GM19395 (cell line): ENCODE results near the gene ZNF490.
"Not testable (repeated sequence)": the region's sequence is repeated elsewhere in the genome, so short reads cannot be mapped to it uniquely, and the experiment has no call there.

ENCODE experiments used
- ATAC-seq: cut with Tn5 transposase; IDR thresholded peaks from one replicate; pipeline ENCODE4 v1.9.1; 2021; ENCODE audit warnings: mild to moderate bottlenecking, moderate library complexity; ENCODE audit not compliant: unreplicated experiment

Gene ZNF490

GRCh38 chr19:12610540-12611360, at the start of gene ZNF490, which contains the start of gene ZNF791:
ZNF490 (minus strand) TSS chr19:12610813; CDS start chr19:12610680, 133 bp downstream.
ZNF791 (plus strand) TSS chr19:12610920; CDS start chr19:12611080, 160 bp downstream.
- peak; percentile 75 for ATAC-seq

DNA sequence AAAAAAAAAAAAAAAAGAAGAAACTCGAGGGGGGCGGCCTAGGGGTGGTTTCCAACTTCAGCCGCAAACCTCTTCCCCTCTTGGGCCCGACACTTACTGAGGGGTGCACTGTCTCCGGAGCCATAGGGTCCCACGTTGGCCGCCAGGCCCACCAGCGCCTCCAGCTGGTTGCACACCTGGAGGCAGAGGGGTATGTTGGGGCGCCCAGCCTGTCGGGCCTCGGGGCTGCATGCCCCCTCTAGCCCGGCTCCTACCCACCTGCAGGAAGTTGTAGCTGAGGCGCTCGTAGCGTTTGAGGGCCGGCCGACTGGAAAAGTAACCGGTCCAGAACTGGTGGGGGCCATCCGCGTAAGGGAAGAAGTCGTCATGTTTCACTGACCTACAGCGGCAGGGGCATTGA, 47.4 kb upstream of the ZNF490 start:
- ATAC-seq: no peak

DNA sequence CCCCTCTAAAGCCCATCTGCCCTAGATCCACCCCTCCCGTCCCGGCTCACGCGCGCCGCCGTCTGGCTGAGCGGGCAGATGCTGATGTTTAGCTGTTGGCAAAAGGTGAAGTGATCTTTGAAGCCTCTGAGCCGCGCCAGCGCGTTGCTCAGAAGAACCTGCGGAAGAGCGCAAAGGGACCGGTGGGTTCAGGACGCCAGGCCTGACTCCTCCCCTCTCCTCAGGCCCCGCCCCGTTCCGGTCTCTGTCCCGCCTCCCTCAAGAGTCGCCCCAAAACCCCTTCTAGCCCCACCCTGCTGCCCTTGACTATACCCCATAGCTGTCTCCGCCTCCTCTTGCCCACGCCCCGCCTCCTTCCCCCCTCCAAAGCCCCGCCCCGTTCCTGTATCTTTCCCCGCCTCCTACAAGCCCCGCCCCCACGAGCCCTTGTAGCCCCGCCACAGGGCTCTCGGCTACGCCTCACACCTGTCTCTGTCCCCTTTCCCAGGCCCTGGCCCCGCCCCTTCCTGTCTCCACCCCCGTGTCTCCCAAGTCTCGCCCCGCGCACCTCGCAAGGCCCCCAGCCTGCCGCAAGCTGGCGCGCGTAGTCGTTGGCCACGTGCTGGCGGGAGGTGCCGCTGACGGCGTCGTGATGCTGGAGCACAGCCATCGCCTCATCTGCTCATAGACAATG, 46.4 kb upstream of the ZNF490 start:
- no peak for ATAC-seq

GRCh38 chr19:12655546-12655945, 44.9 kb upstream of the ZNF490 start:
- no peak for ATAC-seq

DNA sequence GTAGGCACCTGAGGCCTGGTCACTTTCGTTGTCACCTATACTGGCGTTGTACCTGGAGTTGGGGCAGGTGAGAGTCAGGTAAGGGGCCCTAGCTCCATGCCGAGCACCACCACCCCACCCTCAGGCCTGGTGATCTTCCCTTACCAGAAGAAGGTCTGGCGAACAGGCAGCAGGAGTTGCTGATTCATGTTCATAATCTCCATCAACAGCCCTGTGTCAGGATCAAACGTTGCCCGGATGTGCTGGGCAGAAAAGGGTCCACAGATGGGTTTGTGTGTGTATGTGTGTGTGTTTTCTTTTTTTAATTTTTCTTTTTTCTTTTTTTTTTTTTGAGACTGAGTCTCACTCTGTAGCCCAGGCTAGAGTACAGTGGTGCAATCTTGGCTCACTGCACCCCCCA, 41.6 kb upstream of the ZNF490 start:
- ATAC-seq: no peak

DNA sequence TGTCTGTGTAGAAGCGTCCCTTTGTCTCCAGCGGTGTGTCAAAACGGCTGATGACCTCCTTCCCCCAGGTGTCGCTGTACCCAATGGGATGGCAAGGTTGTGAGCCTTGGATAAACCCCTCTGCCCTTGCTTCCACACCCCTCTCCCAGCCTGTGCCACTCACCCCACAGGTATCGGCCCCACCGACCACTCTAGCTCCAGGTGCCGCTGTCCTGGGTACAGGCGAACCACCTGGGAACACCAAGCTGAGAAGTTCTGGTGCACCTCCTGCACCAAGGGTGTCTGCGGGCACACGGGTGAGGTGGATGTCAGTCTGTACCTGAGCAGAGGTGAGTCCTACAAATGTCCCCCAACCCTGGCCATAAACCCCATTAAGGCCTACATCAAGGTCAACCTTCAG, 39.3 kb upstream of the ZNF490 start:
- ATAC-seq: no peak

DNA sequence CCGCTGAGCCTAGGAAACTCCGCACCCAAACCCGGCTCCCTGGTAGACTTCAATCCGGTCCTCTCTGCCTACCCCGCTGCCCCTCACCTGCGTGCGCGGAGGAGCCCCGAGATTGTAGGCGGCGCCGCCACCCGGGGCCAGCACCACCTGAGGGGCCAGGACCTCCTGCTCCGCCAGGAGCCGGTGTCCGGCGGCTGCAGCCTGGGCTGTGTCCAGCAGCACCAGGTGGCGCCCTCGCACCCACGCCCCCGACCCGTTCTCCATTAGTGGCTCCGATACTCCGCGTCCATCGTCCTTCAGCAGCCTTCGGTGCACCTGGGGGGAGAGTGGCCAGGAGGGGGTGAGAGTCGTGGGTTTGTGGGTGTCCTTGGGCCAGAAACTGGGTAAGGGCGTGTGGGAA, 37.5 kb upstream of the ZNF490 start:
- no peak for ATAC-seq

- no peak for ATAC-seq
Observed at GRCh38 chr19:12647490-12648071, 37.0 kb upstream of the ZNF490 start.

- no peak for ATAC-seq
Observed at GRCh38 chr19:12647047-12647446, 36.4 kb upstream of the ZNF490 start.

- ATAC-seq: no peak
Observed at GRCh38 chr19:12646551-12646950, 35.9 kb upstream of the ZNF490 start.

DNA sequence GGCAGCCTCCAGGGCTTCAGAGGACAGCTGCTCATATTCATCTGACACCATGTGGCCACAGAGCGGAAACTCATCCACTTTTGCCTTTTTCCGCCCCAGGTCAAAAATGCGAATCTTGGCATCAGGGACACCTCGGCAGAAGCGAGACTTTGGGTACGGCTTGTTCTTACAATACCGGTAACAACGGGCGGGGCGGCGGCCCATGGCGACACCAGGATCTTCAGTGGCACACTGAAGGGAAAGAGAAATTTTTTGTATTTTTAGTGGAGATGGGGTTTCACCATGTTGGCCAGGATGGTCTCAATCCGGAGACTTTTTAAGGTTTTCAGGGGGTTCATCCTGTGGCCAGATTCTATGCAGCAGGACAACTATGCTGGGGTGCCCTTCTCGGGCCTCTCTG, 33.1 kb upstream of the ZNF490 start:
- not testable (repeated sequence) for ATAC-seq

DNA sequence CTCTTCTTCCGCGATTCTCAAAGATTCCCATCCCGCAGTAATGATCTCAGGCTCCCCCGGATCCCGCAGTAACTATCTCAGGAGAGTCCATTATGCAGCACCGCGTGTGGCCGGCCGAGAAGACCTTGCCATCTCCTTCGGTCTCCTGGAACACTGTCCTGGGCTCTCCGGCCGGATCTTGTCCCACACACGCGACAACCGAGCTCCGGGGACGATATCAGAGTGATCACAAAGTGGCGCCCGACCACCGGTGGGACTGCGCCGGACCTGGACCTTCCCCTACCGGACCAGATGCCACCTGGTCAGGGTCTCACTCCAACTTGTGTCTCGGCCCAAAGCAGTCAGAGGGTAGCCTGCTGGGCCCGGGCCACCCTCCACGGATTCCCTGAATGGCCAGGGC, 31.9 kb upstream of the ZNF490 start:
- ATAC-seq: no peak

DNA sequence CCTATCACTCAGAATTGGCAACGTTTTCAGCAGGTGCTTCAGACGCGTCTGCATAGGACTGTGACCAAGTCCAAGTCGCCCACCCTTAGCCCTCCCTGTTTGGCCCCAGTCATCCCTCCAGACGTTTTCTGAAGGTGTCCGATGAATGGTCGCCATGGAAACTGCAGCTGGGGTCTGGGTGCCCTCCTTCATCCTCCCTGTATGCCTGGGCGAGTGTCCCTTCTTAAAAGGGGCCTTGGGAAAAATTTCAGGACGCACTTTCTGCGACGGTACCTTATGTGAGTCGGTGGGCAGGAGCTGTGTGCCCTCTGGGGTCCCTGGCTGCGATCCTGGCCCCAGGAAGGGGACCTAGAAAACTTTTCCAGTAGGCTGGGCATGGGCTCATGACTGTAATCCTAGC, 30.8 kb upstream of the ZNF490 start:
- no peak for ATAC-seq

GRCh38 chr19:12639901-12640613, 29.4 kb upstream of the ZNF490 start:
- no peak for ATAC-seq

DNA sequence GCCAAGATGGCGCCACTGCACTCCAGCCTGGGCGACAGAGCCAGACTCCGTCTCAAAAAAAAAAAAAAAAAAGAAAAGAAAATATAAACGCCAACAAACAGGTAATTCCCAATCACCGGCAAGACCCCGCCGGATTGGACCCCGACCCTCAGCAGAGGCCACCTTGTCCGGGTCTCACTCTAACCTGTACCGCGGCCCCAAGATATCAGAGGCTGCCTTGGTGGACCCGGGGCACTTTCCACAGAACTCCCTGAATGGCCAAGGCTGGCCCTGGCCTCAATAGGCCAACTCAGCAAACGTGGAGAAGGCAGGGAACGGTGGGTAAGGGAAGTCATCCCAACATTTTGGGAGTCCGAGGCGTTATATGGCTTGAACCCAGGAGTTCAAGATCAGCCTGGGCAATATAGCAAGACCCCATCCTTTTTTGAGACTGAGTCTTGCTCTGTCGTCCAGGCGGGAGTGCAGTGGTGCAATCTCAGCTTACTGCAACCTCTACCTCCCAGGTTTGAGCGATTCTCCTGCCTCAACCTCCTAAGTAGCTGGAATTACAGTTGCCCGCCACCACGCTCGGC, 28.1 kb upstream of the ZNF490 start:
- ATAC-seq: no peak

- no peak for ATAC-seq
Observed at GRCh38 chr19:12636631-12637030, 26.0 kb upstream of the ZNF490 start.

- no peak for ATAC-seq
Observed at GRCh38 chr19:12629215-12629614, 18.6 kb upstream of the ZNF490 start.

GRCh38 chr19:12628040-12629022, 17.7 kb upstream of the ZNF490 start:
- no peak for ATAC-seq

DNA sequence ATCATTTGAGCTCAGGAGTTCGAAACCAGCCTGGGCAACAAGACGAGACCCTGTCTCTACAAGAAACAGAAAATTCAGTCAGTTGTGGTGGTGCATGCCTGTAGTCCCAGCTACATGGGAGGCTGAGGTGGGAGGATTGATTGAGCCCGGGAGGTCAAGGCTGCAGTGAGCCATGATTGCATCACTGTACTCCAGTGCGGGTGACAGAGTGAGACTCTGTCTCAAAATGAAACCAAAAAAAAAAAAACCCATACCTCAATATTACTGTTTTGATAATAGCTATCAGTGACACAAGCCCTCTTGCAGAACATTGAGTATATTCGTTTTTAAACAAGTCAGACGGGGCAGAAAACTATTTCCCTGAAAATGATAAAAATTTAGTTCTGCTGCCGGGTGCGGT, 16.3 kb upstream of the ZNF490 start:
- no peak for ATAC-seq
